H1 (cell line): Measurements from ENCODE around the gene ASXL1. TPM values are rescaled to one million over a fixed set of nuclear protein-coding genes. Genes with fewer than 3 reads are reported as not detected.

Experiments
- CBX5 ChIP-seq: fragments of 300-800, 300-1000 bp; sonication (generic); IDR thresholded peaks from 2 replicates; pipeline ENCODE4 v1.7.1; 2016; ENCODE audit warnings: antibody characterized with exemption, low read length, low read depth
- CHD2 ChIP-seq: IDR thresholded peaks from 2 replicates; pipeline ENCODE4 v1.6.1; 2012; ENCODE audit warnings: low read length, improper control_type of control experiment
- E2F6 ChIP-seq: IDR thresholded peaks from 2 replicates; pipeline ENCODE4 v1.6.1; 2012; ENCODE audit warnings: inconsistent platforms
- EZH2 ChIP-seq: fragments of 200-600 bp; sonication (generic); IDR thresholded peaks from 2 replicates; pipeline ENCODE4 v1.7.1; 2012; ENCODE audit warnings: low read depth, mild to moderate bottlenecking, moderate library complexity, low read length, inconsistent platforms; ENCODE audit not compliant: severe bottlenecking
- HDAC6 ChIP-seq: IDR thresholded peaks from one replicate; pipeline ENCODE4 v1.7.1; 2012; ENCODE audit warnings: low read depth, mild to moderate bottlenecking, inconsistent platforms, low read length, moderate library complexity
- SIRT6 ChIP-seq: IDR thresholded peaks from one replicate; pipeline ENCODE4 v1.7.1; 2012; ENCODE audit warnings: low read length, inconsistent platforms
- YY1 ChIP-seq: IDR thresholded peaks from 2 replicates; pipeline ENCODE4 v1.6.1; 2011; ENCODE audit warnings: low read depth, mild to moderate bottlenecking, low read length
- polyA plus RNA-seq, 7 experiments: library from polyadenylated mRNA; depleted of rRNA in 3 of 7; stranded (reverse) in 5 of 7; unstranded in 2 of 7; fragments of >200 nt in 5 of 7; fragments of 200-250 nt in 2 of 7; gene quantifications; 1 replicate in 5 of 7; 2 replicates in 1 of 7; 4 replicates in 1 of 7; pipeline versions ENCODE4 v1.2.1 to v1.2.3, GENCODE V29; 2011 to 2013; ENCODE audit warnings: missing spikeins in 2 of 7, mixed read lengths in 2 of 7
- total RNA-seq: library from RNA; stranded (reverse); fragmentation: NEBNext Ultra II Directional; extraction: Animal tissue kit (Norgen Biotek cat#: 25700); gene quantifications from 2 replicates; pipeline ENCODE4 v1.2.1, GENCODE V29; 2021

Gene ASXL1
- total and polyA plus RNA-seq, 2 of the 8 experiments (the other 6 are each of a cell fraction or from before 2014, with no cell fraction given) = 10.6 to 26.5 TPM

DNA sequence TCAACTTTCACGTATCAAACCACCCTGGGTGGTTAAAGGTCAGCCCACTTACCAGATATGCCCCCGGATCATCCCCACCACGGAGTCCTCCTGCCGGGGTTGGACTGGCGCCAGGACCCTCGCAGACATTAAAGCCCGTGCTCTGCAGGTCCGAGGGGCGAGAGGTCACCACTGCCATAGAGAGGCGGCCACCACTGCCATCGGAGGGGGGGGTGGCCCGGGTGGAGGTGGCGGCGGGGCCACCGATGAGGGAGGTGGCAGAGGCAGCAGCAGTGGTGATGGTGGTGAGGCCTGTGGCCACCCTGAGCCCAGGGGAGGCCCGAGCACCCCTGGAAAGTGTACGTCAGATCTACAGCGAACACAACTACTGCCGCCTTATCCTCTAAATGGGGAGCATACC, 76.3 kb downstream of the ASXL1 start (continued):
- TF ChIP-seq HDAC6 = no peak
- TF ChIP-seq E2F6 = no peak
- no peak for TF ChIP-seq YY1
- no peak for TF ChIP-seq SIRT6
- no peak for TF ChIP-seq EZH2
- no peak for TF ChIP-seq CBX5
- TF ChIP-seq CHD2 = no peak
